Measurements from ENCODE around the gene CYLD.

CYLD gene

DNA sequence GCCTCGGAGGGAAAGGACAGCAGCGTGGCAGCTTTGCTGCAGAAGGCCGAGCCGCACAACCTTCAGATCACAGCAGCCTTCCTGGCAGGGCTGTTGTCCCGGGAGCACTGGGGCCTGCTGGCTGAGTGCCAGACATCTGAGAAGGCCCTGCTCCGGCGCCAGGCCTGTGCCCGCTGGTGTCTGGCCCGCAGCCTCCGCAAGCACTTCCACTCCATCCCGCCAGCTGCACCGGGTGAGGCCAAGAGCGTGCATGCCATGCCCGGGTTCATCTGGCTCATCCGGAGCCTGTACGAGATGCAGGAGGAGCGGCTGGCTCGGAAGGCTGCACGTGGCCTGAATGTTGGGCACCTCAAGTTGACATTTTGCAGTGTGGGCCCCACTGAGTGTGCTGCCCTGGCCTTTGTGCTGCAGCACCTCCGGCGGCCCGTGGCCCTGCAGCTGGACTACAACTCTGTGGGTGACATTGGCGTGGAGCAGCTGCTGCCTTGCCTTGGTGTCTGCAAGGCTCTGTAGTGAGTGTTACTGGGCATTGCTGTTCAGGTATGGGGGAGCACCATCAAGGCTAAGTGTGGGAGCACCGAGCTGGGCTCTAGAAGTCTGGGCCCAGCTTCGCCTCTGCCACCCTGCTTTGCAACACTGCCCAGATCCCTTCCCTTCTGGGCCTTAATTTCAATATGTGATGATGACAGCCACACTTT lies 29.9 kb upstream of the CYLD start:
- no peak for DNase-seq (ENCODE audit: low spot score)
- TF ChIP-seq, protein P1, sequence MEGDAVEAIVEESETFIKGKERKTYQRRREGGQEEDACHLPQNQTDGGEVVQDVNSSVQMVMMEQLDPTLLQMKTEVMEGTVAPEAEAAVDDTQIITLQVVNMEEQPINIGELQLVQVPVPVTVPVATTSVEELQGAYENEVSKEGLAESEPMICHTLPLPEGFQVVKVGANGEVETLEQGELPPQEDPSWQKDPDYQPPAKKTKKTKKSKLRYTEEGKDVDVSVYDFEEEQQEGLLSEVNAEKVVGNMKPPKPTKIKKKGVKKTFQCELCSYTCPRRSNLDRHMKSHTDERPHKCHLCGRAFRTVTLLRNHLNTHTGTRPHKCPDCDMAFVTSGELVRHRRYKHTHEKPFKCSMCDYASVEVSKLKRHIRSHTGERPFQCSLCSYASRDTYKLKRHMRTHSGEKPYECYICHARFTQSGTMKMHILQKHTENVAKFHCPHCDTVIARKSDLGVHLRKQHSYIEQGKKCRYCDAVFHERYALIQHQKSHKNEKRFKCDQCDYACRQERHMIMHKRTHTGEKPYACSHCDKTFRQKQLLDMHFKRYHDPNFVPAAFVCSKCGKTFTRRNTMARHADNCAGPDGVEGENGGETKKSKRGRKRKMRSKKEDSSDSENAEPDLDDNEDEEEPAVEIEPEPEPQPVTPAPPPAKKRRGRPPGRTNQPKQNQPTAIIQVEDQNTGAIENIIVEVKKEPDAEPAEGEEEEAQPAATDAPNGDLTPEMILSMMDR (IDR thresholded peaks at IDR 0.05; ENCODE audit: extremely low read depth, missing control alignments), result no peak

DNA sequence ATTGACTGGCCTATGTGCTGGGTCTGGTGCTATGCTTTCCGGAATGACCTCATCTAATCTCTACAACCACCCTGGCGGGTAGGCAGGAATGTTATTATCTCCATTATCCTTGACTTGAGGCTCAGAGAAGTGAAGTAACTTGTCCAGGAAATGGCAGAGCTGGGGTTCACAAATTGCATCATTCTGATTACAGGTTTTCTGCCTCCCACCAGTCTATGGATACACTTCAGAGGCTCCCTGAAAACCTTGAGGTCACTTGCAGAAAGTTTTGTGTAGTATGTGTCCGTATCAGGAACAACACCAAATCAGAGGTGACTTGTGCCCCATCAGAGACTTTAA lies 29.4 kb upstream of the CYLD start:
- TF ChIP-seq, protein P1 (IDR thresholded peaks at IDR 0.05; ENCODE audit: extremely low read depth, missing control alignments), result no peak
- no peak for DNase-seq (ENCODE audit: low spot score)

GRCh38 chr16:50712956-50713355 lies 28.9 kb upstream of the CYLD start:
- DNase-seq (ENCODE audit: low spot score), result no peak
- TF ChIP-seq, protein P1 (IDR thresholded peaks at IDR 0.05; ENCODE audit: extremely low read depth, missing control alignments), result no peak

DNA sequence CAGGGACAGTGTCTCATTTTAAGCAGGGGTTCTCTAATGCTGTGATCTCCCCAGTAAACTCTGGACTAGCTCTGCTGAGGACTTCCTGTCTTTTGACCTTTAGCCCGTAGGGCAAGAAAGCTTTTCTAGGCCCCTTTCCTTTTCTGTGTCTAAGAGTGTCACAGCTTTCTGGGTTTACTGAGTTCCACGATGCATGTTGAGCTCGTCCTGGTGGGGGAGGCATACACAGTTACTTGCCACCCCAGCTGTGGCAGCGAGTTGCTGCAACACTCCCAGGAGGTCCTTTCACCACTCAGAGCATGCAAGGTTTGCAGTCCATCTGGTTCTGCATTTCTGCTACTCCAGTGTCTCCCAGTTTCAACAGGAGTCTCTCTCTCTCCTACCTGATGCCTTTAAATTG lies 24.8 kb upstream of the CYLD start:
- TF ChIP-seq, protein P1 (IDR thresholded peaks at IDR 0.05; ENCODE audit: extremely low read depth, missing control alignments), result no peak
- no peak for DNase-seq (ENCODE audit: low spot score)

- TF ChIP-seq, protein P1 (IDR thresholded peaks at IDR 0.05; ENCODE audit: extremely low read depth, missing control alignments), result no peak
- no peak for DNase-seq (ENCODE audit: low spot score)
Measured at GRCh38 chr16:50717494-50717893, 24.4 kb upstream of the CYLD start.

- TF ChIP-seq, protein P1 (IDR thresholded peaks at IDR 0.05; ENCODE audit: extremely low read depth, missing control alignments), result no peak
- no peak for DNase-seq (ENCODE audit: low spot score)
Measured at GRCh38 chr16:50718061-50718760, 23.7 kb upstream of the CYLD start.

DNA sequence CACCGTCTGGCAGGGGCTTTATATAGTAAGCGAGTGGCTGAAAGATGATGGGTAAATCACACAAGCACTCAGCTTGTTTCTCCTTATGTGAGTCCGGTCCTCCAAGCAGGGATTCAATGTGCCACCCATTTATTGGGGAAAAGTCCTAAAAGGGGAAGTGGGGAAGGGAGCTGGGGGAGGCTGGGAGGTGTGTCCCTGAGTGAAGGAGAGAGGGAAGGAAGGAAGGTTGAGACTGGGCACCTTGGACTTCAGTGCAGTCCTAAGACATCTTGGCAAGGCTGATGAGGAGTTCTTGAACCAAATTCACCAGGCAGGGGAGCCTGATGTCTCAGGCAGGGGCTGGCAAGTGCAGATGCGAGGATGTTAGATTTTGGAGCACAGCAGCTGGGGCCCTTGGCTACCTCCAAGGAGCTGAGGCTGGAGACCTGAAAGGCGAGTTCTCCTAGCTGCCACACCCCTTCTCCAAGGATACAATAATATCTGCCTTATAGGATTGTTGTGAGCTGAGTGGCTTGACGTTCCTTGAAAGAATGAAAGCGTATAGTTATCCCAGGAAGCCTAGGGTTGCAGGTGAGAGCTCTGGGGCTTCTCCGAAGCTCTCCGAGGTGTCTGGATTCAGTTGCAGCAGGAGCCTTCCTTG lies 23.0 kb upstream of the CYLD start:
- TF ChIP-seq, protein P1 (IDR thresholded peaks at IDR 0.05; ENCODE audit: extremely low read depth, missing control alignments), result no peak
- DNase-seq (ENCODE audit: low spot score), result no peak
